HCT116 (cell line): ENCODE results near the gene ANAPC2.

Experiments
- CEBPB ChIP-seq: IDR thresholded peaks from 2 replicates; pipeline ENCODE4 v1.6.1; 2012; ENCODE audit warnings: low read depth
- FOSL1 ChIP-seq: IDR thresholded peaks from 2 replicates; pipeline ENCODE4 v1.6.1; 2012; ENCODE audit warnings: low read depth
- JUND ChIP-seq: IDR thresholded peaks from 2 replicates; pipeline ENCODE4 v1.6.1; 2012
- POLR2A ChIP-seq: IDR thresholded peaks from 2 replicates; pipeline ENCODE4 v1.7.0; 2011; ENCODE audit warnings: borderline replicate concordance; ENCODE audit not compliant: insufficient read depth, insufficient read length; ENCODE audit errors: extremely low read depth
- POLR2AphosphoS5 ChIP-seq: IDR thresholded peaks from 2 replicates; pipeline ENCODE4 v1.6.1; 2011; ENCODE audit warnings: mild to moderate bottlenecking, low read depth, low read length, moderate library complexity
- RAD21 ChIP-seq: IDR thresholded peaks from 2 replicates; pipeline ENCODE4 v1.6.1; 2012; ENCODE audit warnings: low read depth, mild to moderate bottlenecking
- SIN3A ChIP-seq: IDR thresholded peaks from 2 replicates; pipeline ENCODE4 v1.6.1; 2012; ENCODE audit warnings: low read depth
- SP1 ChIP-seq: IDR thresholded peaks from 2 replicates; pipeline ENCODE4 v1.6.1; 2012; ENCODE audit warnings: low read depth
- ZNF274 ChIP-seq: fragments of 200-500 bp; sonication (Bioruptor generic); IDR thresholded peaks from 2 replicates; pipeline ENCODE4 v1.6.1; 2014; ENCODE audit warnings: mild to moderate bottlenecking, low read depth, low read length, inconsistent platforms
- TF ChIP-seq, protein P1 (sequence below), 3 experiments: fragments of 200-600 bp in 1 of 3; sonication (generic) in 1 of 3; IDR thresholded peaks in 2 of 3; conservative IDR thresholded peaks in 1 of 3; 2 replicates each; pipeline ENCODE4 v1.5.1; 2012 to 2017; ENCODE audit warnings: low read depth in 2 of 3, low read length in 2 of 3, antibody characterized with exemption in 1 of 3, borderline replicate concordance in 1 of 3, control low read depth in 1 of 3, mild to moderate bottlenecking in 1 of 3, mixed read lengths in 1 of 3, mixed run types in 1 of 3, moderate library complexity in 1 of 3; ENCODE audit not compliant: insufficient read depth in 1 of 3
- TF ChIP-seq, protein P2 (sequence below): IDR thresholded peaks from 2 replicates; pipeline ENCODE4 v1.6.1; 2012
- TF ChIP-seq, protein P3 (sequence below): IDR thresholded peaks from 2 replicates; pipeline ENCODE4 v1.6.1; 2012

DNA sequence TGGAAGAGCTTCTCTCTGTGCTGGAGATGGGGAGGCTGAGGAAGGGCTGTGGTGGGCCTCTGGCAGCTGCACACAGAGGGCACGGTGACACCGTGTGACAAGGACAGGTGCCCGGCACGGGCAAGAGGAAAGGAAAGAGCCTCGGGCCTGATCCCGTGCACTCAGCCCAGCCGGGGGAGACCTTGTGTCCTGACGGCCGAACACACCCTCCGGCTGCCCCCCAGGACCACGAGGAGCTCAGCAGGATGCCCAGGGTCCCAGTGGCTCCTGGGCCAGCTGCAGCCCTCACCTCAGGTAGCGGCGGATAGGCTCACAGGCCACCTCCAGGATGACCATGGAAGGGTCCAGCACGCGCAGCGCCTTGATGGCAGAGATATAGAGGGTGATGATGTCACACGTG lies 5.5 kb downstream of the ANAPC2 start:
- TF ChIP-seq, protein P1, sequence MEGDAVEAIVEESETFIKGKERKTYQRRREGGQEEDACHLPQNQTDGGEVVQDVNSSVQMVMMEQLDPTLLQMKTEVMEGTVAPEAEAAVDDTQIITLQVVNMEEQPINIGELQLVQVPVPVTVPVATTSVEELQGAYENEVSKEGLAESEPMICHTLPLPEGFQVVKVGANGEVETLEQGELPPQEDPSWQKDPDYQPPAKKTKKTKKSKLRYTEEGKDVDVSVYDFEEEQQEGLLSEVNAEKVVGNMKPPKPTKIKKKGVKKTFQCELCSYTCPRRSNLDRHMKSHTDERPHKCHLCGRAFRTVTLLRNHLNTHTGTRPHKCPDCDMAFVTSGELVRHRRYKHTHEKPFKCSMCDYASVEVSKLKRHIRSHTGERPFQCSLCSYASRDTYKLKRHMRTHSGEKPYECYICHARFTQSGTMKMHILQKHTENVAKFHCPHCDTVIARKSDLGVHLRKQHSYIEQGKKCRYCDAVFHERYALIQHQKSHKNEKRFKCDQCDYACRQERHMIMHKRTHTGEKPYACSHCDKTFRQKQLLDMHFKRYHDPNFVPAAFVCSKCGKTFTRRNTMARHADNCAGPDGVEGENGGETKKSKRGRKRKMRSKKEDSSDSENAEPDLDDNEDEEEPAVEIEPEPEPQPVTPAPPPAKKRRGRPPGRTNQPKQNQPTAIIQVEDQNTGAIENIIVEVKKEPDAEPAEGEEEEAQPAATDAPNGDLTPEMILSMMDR (IDR thresholded peaks at IDR 0.05 in 2 of 3, conservative IDR thresholded peaks at IDR 0.05 in 1 of 3; ENCODE audit: borderline replicate concordance in 1 of 3, insufficient read depth in 1 of 3, low read depth in 2 of 3, low read length in 2 of 3): no peak
- TF ChIP-seq FOSL1 (no peak), SP1 (no peak), POLR2AphosphoS5 (no peak), CEBPB (no peak), ZNF274 (no peak), POLR2A (no peak), RAD21 (no peak), SIN3A (no peak), JUND (no peak)
- TF ChIP-seq, protein P2, sequence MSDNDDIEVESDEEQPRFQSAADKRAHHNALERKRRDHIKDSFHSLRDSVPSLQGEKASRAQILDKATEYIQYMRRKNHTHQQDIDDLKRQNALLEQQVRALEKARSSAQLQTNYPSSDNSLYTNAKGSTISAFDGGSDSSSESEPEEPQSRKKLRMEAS: no peak
- TF ChIP-seq, protein P3, sequence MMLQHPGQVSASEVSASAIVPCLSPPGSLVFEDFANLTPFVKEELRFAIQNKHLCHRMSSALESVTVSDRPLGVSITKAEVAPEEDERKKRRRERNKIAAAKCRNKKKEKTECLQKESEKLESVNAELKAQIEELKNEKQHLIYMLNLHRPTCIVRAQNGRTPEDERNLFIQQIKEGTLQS: no peak
